ENCODE results near the gene TIMP2. TPM values are rescaled to one million over a fixed set of nuclear protein-coding genes. Genes with fewer than 3 reads are reported as not detected.

The TIMP2 gene
- total RNA-seq, 1 experiment from 2014 or later = 29.0 TPM

GRCh38 chr17:78859051-78859450 is 66.1 kb downstream of the TIMP2 start:
- Histone ChIP-seq H4K20me1 (ENCODE audit: control insufficient read depth, insufficient read depth, insufficient read length) (no peaks in the 10 kb centered on the region), H3K56ac (ENCODE audit: insufficient read length, low read depth, low read length) (no peak overlapping the region), H2BK20ac (ENCODE audit: low read depth, low read length, poor library complexity, severe bottlenecking) (no peak overlapping the region), H3K79me2 (ENCODE audit: insufficient read depth, low read length) (no peaks in the 10 kb centered on the region), H2BK120ac (ENCODE audit: low read depth, low read length, poor library complexity, severe bottlenecking) (no peak overlapping the region), H3T11ph (ENCODE audit: low read length) (no peak overlapping the region), H3K14ac (ENCODE audit: insufficient read depth, low read length) (no peak overlapping the region), H3K27ac (ENCODE audit: insufficient read length, low read depth, low read length) (no peak overlapping the region), H4K91ac (ENCODE audit: insufficient read length, low read depth, low read length) (no peak overlapping the region), H3K4ac (ENCODE audit: low read depth, low read length) (no peak overlapping the region), H2AK5ac (ENCODE audit: insufficient read length, low read length) (no peak overlapping the region), H3K9ac (ENCODE audit: extremely low read depth, insufficient read length, low read length) (no peak overlapping the region), H3K4me2 (ENCODE audit: insufficient read depth, insufficient read length, low read length) (no peak overlapping the region), H4K8ac (replicated peaks; ENCODE audit: insufficient read length, low read depth, low read length) (no peak overlapping the region), H2BK12ac (ENCODE audit: insufficient read length, low read depth, low read length) (no peak overlapping the region), H3K23me2 (ENCODE audit: insufficient read length, low read depth, low read length, poor library complexity, severe bottlenecking) (no peaks in the 10 kb centered on the region), H3K18ac (ENCODE audit: insufficient read length, low read depth, low read length) (no peak overlapping the region), H2BK15ac (ENCODE audit: low read depth, low read length) (no peak overlapping the region), H3K9me3 (ENCODE audit: control insufficient read depth, low read depth, low read length) (no peaks in the 10 kb centered on the region), H2BK5ac (ENCODE audit: insufficient read length, low read length) (no peak overlapping the region), H3K4me1 (ENCODE audit: insufficient read depth, low read length) (no peaks in the 10 kb centered on the region; the same call in 1 of the 2 replicates), H4K5ac (ENCODE audit: insufficient read length, low read depth, low read length) (no peak overlapping the region), H3K23ac (ENCODE audit: insufficient read length, low read depth, low read length) (no peak overlapping the region), H2AFZ (ENCODE audit: low read length) (no peak overlapping the region), H3K27me3 (ENCODE audit: insufficient read depth, low read length) (no peaks in the 10 kb centered on the region), H3K79me1 (ENCODE audit: insufficient read depth, low read depth, low read length, poor library complexity, severe bottlenecking) (no peaks in the 10 kb centered on the region)
- Mint-ChIP-seq H3K4me3 (no peak overlapping the region), H3K36me3 (ENCODE audit: insufficient read depth in 1 of 3, low read depth in 3 of 3) (peaks cover 0 to 21% (median 10%) of the 10 kb centered on the region in 3 experiments; a peak in 5 of 7 replicates), H3K4me1 (no peaks in the 10 kb centered on the region), H3K27me3 (ENCODE audit: low read depth) (no peaks in the 10 kb centered on the region), H3K9me3 (no peaks in the 10 kb centered on the region), H3K27ac (no peak overlapping the region)
- no CpG with 5 or more reads among the region's 4 CpGs for WGBS (ENCODE audit: extremely low coverage, insufficient read length, low lambda C conversion rate)
- TF ChIP-seq CTCF (conservative IDR thresholded peaks at IDR 0.05) = no peak
- no peak for DNase-seq

Measured in H9 (cell line).